ENCODE results near the gene CAMK2N1. TPM values are rescaled to one million over a fixed set of nuclear protein-coding genes. Genes with fewer than 3 reads are reported as not detected.

CAMK2N1 gene
- total RNA-seq, 1 experiment from 2014 or later = 0.41 TPM

GRCh38 chr1:20492751-20493150, 6.7 kb upstream of the CAMK2N1 start:
- Histone ChIP-seq H3K27ac (ENCODE audit: low read depth, low read length, poor library complexity, severe bottlenecking) (no peak overlapping the region), H3K9me3 (ENCODE audit: low read depth, low read length, poor library complexity, severe bottlenecking) (no peaks in the 10 kb centered on the region), H3K4me3 (ENCODE audit: low read depth, low read length, poor library complexity, severe bottlenecking) (no peak overlapping the region), H3K4me1 (ENCODE audit: insufficient read depth, low read length, poor library complexity, severe bottlenecking) (peaks cover 6% of the 10 kb centered on the region), H3K27me3 (replicated peaks; ENCODE audit: insufficient read depth, low read depth, low read length, poor library complexity) (peaks cover 20% of the 10 kb centered on the region), H3K36me3 (ENCODE audit: insufficient read depth, low read length, poor library complexity, severe bottlenecking) (no peaks in the 10 kb centered on the region)
- POLR2A ChIA-PET (ENCODE audit: low non-redundant PET) = no interaction called here
- CTCF ChIA-PET = no interaction called here
- no peak for TF ChIP-seq EZH2 (IDR thresholded peaks at IDR 0.05; ENCODE audit: borderline replicate concordance, low read depth, low read length, poor library complexity, severe bottlenecking)
- no peak for TF ChIP-seq CTCF (conservative IDR thresholded peaks at IDR 0.05; ENCODE audit: low read depth, low read length)
- intact Hi-C loops (cut with micrococcal nuclease; ENCODE audit: unreplicated experiment) = loop anchor here (1.0 to 5.0 kb wide), 3 partner anchors 115 to 279 kb away; no protein-coding TSS in a partner anchor
- BruUV-seq (replicated peaks) = no TSS peak
- no peak for DNase-seq (ENCODE audit: low spot score)

GRCh38 chr1:20491866-20492265, 5.9 kb upstream of the CAMK2N1 start:
- no TSS peak for BruUV-seq (replicated peaks)
- intact Hi-C loops (cut with micrococcal nuclease; ENCODE audit: unreplicated experiment) = loop anchor here (5.0 kb wide), 1 partner anchor 115 kb away; no protein-coding TSS in a partner anchor
- POLR2A ChIA-PET (ENCODE audit: low non-redundant PET) = no interaction called here
- H3K27me3 ChIP-seq (replicated peaks; ENCODE audit: insufficient read depth, low read depth, low read length, poor library complexity) = peaks cover 29% of the 10 kb centered on the region
- no peak for DNase-seq (ENCODE audit: low spot score)
- no peak for TF ChIP-seq CTCF (conservative IDR thresholded peaks at IDR 0.05; ENCODE audit: low read depth, low read length)
- no peak for TF ChIP-seq EZH2 (IDR thresholded peaks at IDR 0.05; ENCODE audit: borderline replicate concordance, low read depth, low read length, poor library complexity, severe bottlenecking)
- H3K4me1 ChIP-seq (ENCODE audit: insufficient read depth, low read length, poor library complexity, severe bottlenecking) = peaks cover 6% of the 10 kb centered on the region
- CTCF ChIA-PET = no interaction called here
- no peak overlapping the region for H3K27ac ChIP-seq (ENCODE audit: low read depth, low read length, poor library complexity, severe bottlenecking)
- H3K4me3 ChIP-seq (ENCODE audit: low read depth, low read length, poor library complexity, severe bottlenecking) = no peak overlapping the region
- H3K36me3 ChIP-seq (ENCODE audit: insufficient read depth, low read length, poor library complexity, severe bottlenecking) = no peaks in the 10 kb centered on the region
- no peaks in the 10 kb centered on the region for H3K9me3 ChIP-seq (ENCODE audit: low read depth, low read length, poor library complexity, severe bottlenecking)

DNA sequence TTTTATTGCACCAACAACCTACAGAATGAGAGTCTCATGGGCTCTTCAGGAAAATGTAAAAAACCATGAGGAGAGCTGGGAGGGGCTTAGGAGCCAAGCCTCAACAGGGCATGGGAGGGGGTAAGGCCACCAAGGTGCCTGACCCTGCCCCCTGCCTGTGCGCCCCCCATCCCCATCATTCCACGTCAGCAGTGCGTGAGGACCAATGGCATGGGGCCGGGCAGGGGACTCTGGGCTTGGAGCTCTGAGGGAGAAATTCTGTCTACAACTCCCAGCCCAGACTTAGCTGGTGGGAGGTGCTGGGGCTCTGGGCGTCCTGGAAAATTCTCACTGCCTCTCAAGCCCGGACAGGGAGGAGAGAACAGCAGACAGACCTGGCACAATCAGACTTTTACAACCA, 5.2 kb upstream of the CAMK2N1 start:
- Histone ChIP-seq H3K27me3 (replicated peaks; ENCODE audit: insufficient read depth, low read depth, low read length, poor library complexity) (peaks cover 36% of the 10 kb centered on the region), H3K4me3 (ENCODE audit: low read depth, low read length, poor library complexity, severe bottlenecking) (no peak overlapping the region), H3K27ac (ENCODE audit: low read depth, low read length, poor library complexity, severe bottlenecking) (no peak overlapping the region), H3K9me3 (ENCODE audit: low read depth, low read length, poor library complexity, severe bottlenecking) (no peaks in the 10 kb centered on the region), H3K4me1 (ENCODE audit: insufficient read depth, low read length, poor library complexity, severe bottlenecking) (peaks cover 6% of the 10 kb centered on the region), H3K36me3 (ENCODE audit: insufficient read depth, low read length, poor library complexity, severe bottlenecking) (no peaks in the 10 kb centered on the region)
- TF ChIP-seq CTCF (conservative IDR thresholded peaks at IDR 0.05; ENCODE audit: low read depth, low read length) (no peak), EZH2 (IDR thresholded peaks at IDR 0.05; ENCODE audit: borderline replicate concordance, low read depth, low read length, poor library complexity, severe bottlenecking) (no peak)
- POLR2A ChIA-PET (ENCODE audit: low non-redundant PET) = no interaction called here
- intact Hi-C loops (cut with micrococcal nuclease; ENCODE audit: unreplicated experiment) = loop anchor here (5.0 kb wide), 1 partner anchor 114 kb away; no protein-coding TSS in a partner anchor
- CTCF ChIA-PET = no interaction called here
- no peak for DNase-seq (ENCODE audit: low spot score)
- no TSS peak for BruUV-seq (replicated peaks)
